Testis (tissue), 3 donors: Measurements from ENCODE around the gene NHSL2. TPM values are rescaled to one million over a fixed set of nuclear protein-coding genes. Genes with fewer than 3 reads are reported as not detected.

Source experiments
- DNase-seq: peaks from one replicate; pipeline ENCODE4 v3.0.0-alpha.2; 2019
- H3K27ac ChIP-seq, 2 donors: fragments of 200-600 bp; sonication (generic); one replicate each; pipeline ENCODE4 v1.5.1; 2019
- H3K27me3 ChIP-seq: fragments of 200-600 bp; sonication (generic); one replicate; pipeline ENCODE4 v1.5.1; 2019
- H3K36me3 ChIP-seq: fragments of 200-600 bp; sonication (generic); one replicate; pipeline ENCODE4 v1.5.1; 2017; ENCODE audit warnings: low read depth; ENCODE audit errors: missing control alignments
- H3K4me1 ChIP-seq: fragments of 200-600 bp; sonication (generic); one replicate; pipeline ENCODE4 v1.5.1; 2019
- H3K4me3 ChIP-seq, 2 donors: fragments of 200-600 bp; sonication (generic); one replicate each; pipeline ENCODE4 v1.5.1; 2017 to 2019
- H3K9me3 ChIP-seq: fragments of 200-600 bp; sonication (generic); one replicate; pipeline ENCODE4 v1.5.1; 2017
- POLR2A ChIP-seq: fragments of 450-650 bp; IDR thresholded peaks from one replicate; pipeline ENCODE4 v1.6.1; 2017; ENCODE audit warnings: antibody characterized with exemption, mild to moderate bottlenecking, moderate library complexity
- WGBS, 2 donors: methylation state at CpG; one replicate each; pipeline ENCODE4 v1.1.5; 2018; 5-methylcytosine and 5-hydroxymethylcytosine counted together
- intact Hi-C: fragments of 100-400 bp; cut with DNase I; formaldehyde crosslinking; loops from one replicate; pipeline ENCODE4 v1.15.1; 2023; ENCODE audit warnings: low total_unique reads
- polyA plus RNA-seq: library from polyadenylated mRNA; stranded (reverse); fragments of 350-450 nt; fragmentation: Illumina TruSeq; extraction: RNeasy Lipid Tissue Mini Kit (QIAGEN cat#74804); gene quantifications from one replicate; pipeline ENCODE4 v1.2.3, GENCODE V29; 2014; ENCODE audit warnings: low read depth, low replicate concordance; ENCODE audit not compliant: insufficient read depth
- total RNA-seq, 2 donors: library from RNA; depleted of rRNA; stranded (reverse); fragments of >200 nt; gene quantifications; one replicate each; pipeline ENCODE4 v1.2.3, GENCODE V29; 2016
- TF ChIP-seq, protein P1 (sequence below), 3 experiments: fragments of 450-650 bp in 2 of 3; fragments of 200-600 bp in 1 of 3; sonication (generic) in 1 of 3; IDR thresholded peaks; one replicate each; pipeline ENCODE4 v1.5.1; 2016 to 2019; ENCODE audit warnings: antibody characterized with exemption in 3 of 3, mild to moderate bottlenecking in 2 of 3, moderate library complexity in 1 of 3

NHSL2 gene
- total and polyA plus RNA-seq, 3 donors from 2014 or later, result 9.5 to 33.1 (median 32.5) TPM

DNA sequence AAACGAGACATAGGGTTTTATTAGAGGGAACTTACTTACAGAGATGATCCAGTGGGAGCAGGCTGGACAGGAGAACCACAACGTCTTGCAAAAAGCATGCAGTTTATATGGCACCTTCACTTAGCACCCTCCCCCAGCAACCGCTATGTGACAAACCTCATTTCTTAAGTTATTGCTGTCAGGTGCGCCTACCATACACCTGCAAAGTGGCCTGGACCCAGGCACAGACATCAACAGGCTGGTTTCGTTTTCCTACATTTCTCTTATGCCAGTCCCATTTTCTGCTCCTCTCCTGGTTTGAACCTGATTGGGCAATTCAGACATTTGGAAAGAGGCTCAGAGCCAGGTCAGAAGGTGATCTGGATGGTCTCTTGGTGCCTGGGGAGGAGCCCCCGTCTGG is 202.8 kb downstream of the NHSL2 start:
- intact Hi-C loops, result no loop called here
- Histone ChIP-seq H3K4me1 (no peaks in the 10 kb centered on the region), H3K27ac (no peak overlapping the region)

DNA sequence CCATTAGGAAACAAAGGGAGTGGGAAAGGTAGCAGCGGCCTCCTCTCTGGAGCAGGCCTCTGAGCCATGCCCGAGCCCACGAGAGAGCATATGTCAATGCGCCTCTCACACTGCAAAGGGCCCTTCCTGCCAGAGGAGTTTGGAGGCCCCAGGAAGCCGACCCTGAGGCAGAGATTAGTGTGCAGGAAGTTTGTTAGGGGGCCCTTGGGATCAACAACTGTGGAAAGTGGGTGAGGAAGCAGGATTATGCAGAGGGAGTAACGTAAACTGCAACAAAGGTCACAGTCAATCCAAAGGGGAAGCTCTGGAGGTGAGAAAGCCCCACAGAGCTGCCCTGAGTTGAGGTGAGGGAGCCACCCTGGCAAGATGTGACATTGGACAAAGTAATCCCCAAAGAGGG is 203.7 kb downstream of the NHSL2 start:
- 48 to 69% methylated on average over 6 of the region's 6 CpGs for WGBS, 2 donors
- H3K27ac ChIP-seq, result no peak overlapping the region
- intact Hi-C loops, result no loop called here

More for the DNA sequence above, 202.8 kb downstream of the NHSL2 start:
- no peaks in the 10 kb centered on the region for H3K27me3 ChIP-seq
- 80 to 85% methylated on average over 3 to 5 of the region's 6 CpGs for WGBS, 2 donors
- no peak overlapping the region for H3K4me3 ChIP-seq
- no peaks in the 10 kb centered on the region for H3K9me3 ChIP-seq
- H3K36me3 ChIP-seq, result no peaks in the 10 kb centered on the region
- TF ChIP-seq POLR2A, result no peak
- TF ChIP-seq, protein P1, sequence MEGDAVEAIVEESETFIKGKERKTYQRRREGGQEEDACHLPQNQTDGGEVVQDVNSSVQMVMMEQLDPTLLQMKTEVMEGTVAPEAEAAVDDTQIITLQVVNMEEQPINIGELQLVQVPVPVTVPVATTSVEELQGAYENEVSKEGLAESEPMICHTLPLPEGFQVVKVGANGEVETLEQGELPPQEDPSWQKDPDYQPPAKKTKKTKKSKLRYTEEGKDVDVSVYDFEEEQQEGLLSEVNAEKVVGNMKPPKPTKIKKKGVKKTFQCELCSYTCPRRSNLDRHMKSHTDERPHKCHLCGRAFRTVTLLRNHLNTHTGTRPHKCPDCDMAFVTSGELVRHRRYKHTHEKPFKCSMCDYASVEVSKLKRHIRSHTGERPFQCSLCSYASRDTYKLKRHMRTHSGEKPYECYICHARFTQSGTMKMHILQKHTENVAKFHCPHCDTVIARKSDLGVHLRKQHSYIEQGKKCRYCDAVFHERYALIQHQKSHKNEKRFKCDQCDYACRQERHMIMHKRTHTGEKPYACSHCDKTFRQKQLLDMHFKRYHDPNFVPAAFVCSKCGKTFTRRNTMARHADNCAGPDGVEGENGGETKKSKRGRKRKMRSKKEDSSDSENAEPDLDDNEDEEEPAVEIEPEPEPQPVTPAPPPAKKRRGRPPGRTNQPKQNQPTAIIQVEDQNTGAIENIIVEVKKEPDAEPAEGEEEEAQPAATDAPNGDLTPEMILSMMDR (IDR thresholded peaks at IDR 0.05), result no peak
- DNase-seq, result no peak

DNA sequence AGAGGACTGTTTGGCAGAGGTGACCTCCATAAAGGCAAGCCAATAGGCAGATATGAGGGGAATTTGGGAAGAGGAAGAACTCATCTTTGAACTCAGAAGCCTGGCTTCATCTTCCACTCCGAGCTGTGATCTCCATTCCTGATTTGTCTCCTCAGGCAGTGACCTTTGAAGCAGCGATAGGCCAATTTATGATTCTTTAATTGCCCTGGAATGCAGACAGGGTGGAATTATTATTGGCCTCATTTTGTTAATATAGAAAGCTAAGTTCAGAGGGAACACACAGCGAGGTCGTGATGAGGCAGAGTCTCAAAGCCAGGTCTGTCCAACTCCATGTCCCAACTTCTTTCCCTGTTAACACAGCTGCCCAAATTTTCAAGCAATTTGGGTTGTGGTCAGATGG is 204.2 kb downstream of the NHSL2 start:
- Histone ChIP-seq H3K36me3 (no peaks in the 10 kb centered on the region), H3K27ac (no peak overlapping the region), H3K9me3 (no peaks in the 10 kb centered on the region), H3K4me1 (no peaks in the 10 kb centered on the region), H3K4me3 (no peak overlapping the region), H3K27me3 (no peaks in the 10 kb centered on the region)
- intact Hi-C loops, result no loop called here
- no peak for TF ChIP-seq POLR2A
- TF ChIP-seq, protein P1 (IDR thresholded peaks at IDR 0.05), result no peak
- 53 to 73% methylated on average over 4 of the region's 4 CpGs for WGBS, 2 donors
- no peak for DNase-seq

More for the DNA sequence above, 203.7 kb downstream of the NHSL2 start:
- Histone ChIP-seq H3K27me3 (no peaks in the 10 kb centered on the region), H3K9me3 (no peaks in the 10 kb centered on the region), H3K36me3 (no peaks in the 10 kb centered on the region), H3K4me3 (no peak overlapping the region), H3K4me1 (no peaks in the 10 kb centered on the region)
- no peak for TF ChIP-seq POLR2A
- TF ChIP-seq, protein P1 (IDR thresholded peaks at IDR 0.05), result no peak
- no peak for DNase-seq

DNA sequence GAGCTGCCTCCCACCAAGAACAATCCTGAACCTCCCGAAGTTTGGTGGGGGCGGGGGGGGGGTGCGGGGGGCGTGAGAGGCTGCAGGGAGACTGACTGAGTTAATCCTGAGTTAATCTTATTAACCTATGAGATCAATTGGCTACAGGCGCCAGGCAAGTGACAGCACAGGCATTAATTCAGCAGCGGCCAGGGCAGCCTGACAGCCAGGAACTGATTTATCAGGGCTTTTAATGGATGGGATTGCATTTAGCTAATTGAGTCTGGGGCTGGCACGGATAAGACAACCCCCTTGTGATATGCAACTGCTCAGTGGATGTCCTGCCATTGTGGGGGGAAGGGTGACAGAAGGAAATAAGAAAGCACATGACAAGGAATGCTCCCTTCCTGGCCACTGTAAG is 204.7 kb downstream of the NHSL2 start:
- no peak for DNase-seq
- TF ChIP-seq POLR2A, result no peak
- TF ChIP-seq, protein P1 (IDR thresholded peaks at IDR 0.05), result no peak
- Histone ChIP-seq H3K36me3 (no peaks in the 10 kb centered on the region), H3K27me3 (no peaks in the 10 kb centered on the region), H3K9me3 (no peaks in the 10 kb centered on the region), H3K27ac (no peak overlapping the region), H3K4me1 (no peaks in the 10 kb centered on the region), H3K4me3 (no peak overlapping the region)
- WGBS, 2 donors, result 58 to 62% methylated on average over 5 to 6 of the region's 7 CpGs
- intact Hi-C loops, result no loop called here

DNA sequence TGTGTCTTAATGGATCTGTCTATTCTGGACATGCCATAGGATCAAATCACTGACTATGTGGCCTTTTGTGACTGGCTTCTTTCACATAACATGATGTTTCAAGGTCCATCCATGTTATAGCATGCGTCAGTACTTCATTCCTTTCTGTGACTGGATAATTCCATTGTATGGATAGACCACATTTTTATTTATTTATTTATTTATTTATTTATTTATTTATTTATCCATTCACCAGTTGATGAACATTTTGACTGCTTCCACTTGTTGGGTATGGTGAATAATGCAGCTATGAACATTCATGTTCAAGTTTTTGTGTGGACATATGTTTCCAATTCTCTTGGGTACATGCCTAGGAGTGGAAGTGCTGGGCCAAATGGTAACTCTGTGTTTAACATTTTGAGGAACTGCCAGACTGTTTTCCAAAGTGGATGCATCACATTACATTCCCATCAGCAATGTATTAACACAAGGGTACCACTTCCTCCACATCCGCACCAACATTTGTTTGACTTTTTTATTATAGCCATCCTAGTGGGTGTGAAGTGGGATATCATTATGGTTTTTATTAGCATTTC is 207.1 kb downstream of the NHSL2 start:
- Histone ChIP-seq H3K4me1 (no peaks in the 10 kb centered on the region), H3K27ac (no peak overlapping the region), H3K36me3 (no peaks in the 10 kb centered on the region), H3K4me3 (no peak overlapping the region), H3K27me3 (no peaks in the 10 kb centered on the region), H3K9me3 (no peaks in the 10 kb centered on the region)
- no peak for TF ChIP-seq POLR2A
- TF ChIP-seq, protein P1 (IDR thresholded peaks at IDR 0.05), result no peak
- no peak for DNase-seq
- intact Hi-C loops, result no loop called here
- 94 to 98% methylated on average over 2 of the region's 2 CpGs for WGBS, 2 donors
